WTC11 (cell line): Measurements from ENCODE around the gene RFNG.

Source experiments
- MAX ChIP-seq: sonication (generic); formaldehyde crosslinking; IDR thresholded peaks from 2 replicates; pipeline ENCODE4 v1.8.0; 2022; ENCODE audit warnings: mild to moderate bottlenecking, missing genetic modification reagents
- NFYB ChIP-seq: sonication (generic); formaldehyde crosslinking; conservative IDR thresholded peaks from 2 replicates; pipeline ENCODE4 v1.8.0; 2022; ENCODE audit warnings: low read depth, missing genetic modification reagents
- NR3C1 ChIP-seq: sonication (generic); formaldehyde crosslinking; conservative IDR thresholded peaks from 2 replicates; pipeline ENCODE4 v1.8.1; 2023; ENCODE audit warnings: low read depth, mild to moderate bottlenecking, missing genetic modification reagents
- SMAD4 ChIP-seq: sonication (generic); formaldehyde crosslinking; IDR thresholded peaks from 2 replicates; pipeline ENCODE4 v1.8.0; 2022; ENCODE audit warnings: mild to moderate bottlenecking, missing genetic modification reagents
- SP1 ChIP-seq: sonication (generic); formaldehyde crosslinking; conservative IDR thresholded peaks from 2 replicates; pipeline ENCODE4 v1.8.1; 2022; ENCODE audit warnings: missing genetic modification reagents
- TEAD1 ChIP-seq: sonication (generic); formaldehyde crosslinking; IDR thresholded peaks from 2 replicates; pipeline ENCODE4 v1.8.0; 2022; ENCODE audit warnings: mild to moderate bottlenecking, missing genetic modification reagents
- ZNF232 ChIP-seq: sonication (generic); formaldehyde crosslinking; IDR thresholded peaks from 2 replicates; pipeline ENCODE4 v1.8.0; 2022; ENCODE audit warnings: mild to moderate bottlenecking, missing genetic modification reagents
- TF ChIP-seq, protein P1 (sequence below): fragments of 200-600 bp; IDR thresholded peaks from 2 replicates; pipeline ENCODE4 v1.8.0; 2022; ENCODE audit warnings: antibody characterized with exemption
- TF ChIP-seq, protein P2 (sequence below): sonication (generic); formaldehyde crosslinking; IDR thresholded peaks from 2 replicates; pipeline ENCODE4 v1.8.0; 2023; ENCODE audit warnings: missing genetic modification reagents, mild to moderate bottlenecking, borderline replicate concordance
- TF ChIP-seq, protein P3 (sequence below): sonication (generic); formaldehyde crosslinking; IDR thresholded peaks from 2 replicates; pipeline ENCODE4 v1.8.0; 2023; ENCODE audit warnings: mild to moderate bottlenecking, missing genetic modification reagents

GRCh38 chr17:82073446-82073845 lies 21.8 kb upstream of the RFNG start:
- TF ChIP-seq, protein P1, sequence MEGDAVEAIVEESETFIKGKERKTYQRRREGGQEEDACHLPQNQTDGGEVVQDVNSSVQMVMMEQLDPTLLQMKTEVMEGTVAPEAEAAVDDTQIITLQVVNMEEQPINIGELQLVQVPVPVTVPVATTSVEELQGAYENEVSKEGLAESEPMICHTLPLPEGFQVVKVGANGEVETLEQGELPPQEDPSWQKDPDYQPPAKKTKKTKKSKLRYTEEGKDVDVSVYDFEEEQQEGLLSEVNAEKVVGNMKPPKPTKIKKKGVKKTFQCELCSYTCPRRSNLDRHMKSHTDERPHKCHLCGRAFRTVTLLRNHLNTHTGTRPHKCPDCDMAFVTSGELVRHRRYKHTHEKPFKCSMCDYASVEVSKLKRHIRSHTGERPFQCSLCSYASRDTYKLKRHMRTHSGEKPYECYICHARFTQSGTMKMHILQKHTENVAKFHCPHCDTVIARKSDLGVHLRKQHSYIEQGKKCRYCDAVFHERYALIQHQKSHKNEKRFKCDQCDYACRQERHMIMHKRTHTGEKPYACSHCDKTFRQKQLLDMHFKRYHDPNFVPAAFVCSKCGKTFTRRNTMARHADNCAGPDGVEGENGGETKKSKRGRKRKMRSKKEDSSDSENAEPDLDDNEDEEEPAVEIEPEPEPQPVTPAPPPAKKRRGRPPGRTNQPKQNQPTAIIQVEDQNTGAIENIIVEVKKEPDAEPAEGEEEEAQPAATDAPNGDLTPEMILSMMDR, result no peak
- TF ChIP-seq SMAD4, result no peak
- no peak for TF ChIP-seq SP1 (CRISPR knock-in tag)
- TF ChIP-seq NR3C1 (CRISPR knock-in tag), result no peak
- TF ChIP-seq TEAD1, result no peak
- TF ChIP-seq, protein P2, sequence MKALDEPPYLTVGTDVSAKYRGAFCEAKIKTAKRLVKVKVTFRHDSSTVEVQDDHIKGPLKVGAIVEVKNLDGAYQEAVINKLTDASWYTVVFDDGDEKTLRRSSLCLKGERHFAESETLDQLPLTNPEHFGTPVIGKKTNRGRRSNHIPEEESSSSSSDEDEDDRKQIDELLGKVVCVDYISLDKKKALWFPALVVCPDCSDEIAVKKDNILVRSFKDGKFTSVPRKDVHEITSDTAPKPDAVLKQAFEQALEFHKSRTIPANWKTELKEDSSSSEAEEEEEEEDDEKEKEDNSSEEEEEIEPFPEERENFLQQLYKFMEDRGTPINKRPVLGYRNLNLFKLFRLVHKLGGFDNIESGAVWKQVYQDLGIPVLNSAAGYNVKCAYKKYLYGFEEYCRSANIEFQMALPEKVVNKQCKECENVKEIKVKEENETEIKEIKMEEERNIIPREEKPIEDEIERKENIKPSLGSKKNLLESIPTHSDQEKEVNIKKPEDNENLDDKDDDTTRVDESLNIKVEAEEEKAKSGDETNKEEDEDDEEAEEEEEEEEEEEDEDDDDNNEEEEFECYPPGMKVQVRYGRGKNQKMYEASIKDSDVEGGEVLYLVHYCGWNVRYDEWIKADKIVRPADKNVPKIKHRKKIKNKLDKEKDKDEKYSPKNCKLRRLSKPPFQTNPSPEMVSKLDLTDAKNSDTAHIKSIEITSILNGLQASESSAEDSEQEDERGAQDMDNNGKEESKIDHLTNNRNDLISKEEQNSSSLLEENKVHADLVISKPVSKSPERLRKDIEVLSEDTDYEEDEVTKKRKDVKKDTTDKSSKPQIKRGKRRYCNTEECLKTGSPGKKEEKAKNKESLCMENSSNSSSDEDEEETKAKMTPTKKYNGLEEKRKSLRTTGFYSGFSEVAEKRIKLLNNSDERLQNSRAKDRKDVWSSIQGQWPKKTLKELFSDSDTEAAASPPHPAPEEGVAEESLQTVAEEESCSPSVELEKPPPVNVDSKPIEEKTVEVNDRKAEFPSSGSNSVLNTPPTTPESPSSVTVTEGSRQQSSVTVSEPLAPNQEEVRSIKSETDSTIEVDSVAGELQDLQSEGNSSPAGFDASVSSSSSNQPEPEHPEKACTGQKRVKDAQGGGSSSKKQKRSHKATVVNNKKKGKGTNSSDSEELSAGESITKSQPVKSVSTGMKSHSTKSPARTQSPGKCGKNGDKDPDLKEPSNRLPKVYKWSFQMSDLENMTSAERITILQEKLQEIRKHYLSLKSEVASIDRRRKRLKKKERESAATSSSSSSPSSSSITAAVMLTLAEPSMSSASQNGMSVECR (CRISPR knock-in tag), result no peak
- TF ChIP-seq, protein P3, sequence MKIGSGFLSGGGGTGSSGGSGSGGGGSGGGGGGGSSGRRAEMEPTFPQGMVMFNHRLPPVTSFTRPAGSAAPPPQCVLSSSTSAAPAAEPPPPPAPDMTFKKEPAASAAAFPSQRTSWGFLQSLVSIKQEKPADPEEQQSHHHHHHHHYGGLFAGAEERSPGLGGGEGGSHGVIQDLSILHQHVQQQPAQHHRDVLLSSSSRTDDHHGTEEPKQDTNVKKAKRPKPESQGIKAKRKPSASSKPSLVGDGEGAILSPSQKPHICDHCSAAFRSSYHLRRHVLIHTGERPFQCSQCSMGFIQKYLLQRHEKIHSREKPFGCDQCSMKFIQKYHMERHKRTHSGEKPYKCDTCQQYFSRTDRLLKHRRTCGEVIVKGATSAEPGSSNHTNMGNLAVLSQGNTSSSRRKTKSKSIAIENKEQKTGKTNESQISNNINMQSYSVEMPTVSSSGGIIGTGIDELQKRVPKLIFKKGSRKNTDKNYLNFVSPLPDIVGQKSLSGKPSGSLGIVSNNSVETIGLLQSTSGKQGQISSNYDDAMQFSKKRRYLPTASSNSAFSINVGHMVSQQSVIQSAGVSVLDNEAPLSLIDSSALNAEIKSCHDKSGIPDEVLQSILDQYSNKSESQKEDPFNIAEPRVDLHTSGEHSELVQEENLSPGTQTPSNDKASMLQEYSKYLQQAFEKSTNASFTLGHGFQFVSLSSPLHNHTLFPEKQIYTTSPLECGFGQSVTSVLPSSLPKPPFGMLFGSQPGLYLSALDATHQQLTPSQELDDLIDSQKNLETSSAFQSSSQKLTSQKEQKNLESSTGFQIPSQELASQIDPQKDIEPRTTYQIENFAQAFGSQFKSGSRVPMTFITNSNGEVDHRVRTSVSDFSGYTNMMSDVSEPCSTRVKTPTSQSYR, result no peak
- TF ChIP-seq MAX (CRISPR knock-in tag), result no peak
- TF ChIP-seq NFYB (CRISPR knock-in tag), result no peak
- TF ChIP-seq ZNF232, result no peak
